GM18873 (cell line): ENCODE results near the gene MYO1B.
A peak's percentile ranks its signal among the peaks of the same experiment; 100 is the strongest.

Source experiments
- ATAC-seq: cut with Tn5 transposase; IDR thresholded peaks from one replicate; pipeline ENCODE4 v1.9.1; 2021; ENCODE audit warnings: mild to moderate bottlenecking, moderate library complexity, moderate number of reproducible peaks; ENCODE audit not compliant: unreplicated experiment, low FRiP score

The MYO1B gene

DNA sequence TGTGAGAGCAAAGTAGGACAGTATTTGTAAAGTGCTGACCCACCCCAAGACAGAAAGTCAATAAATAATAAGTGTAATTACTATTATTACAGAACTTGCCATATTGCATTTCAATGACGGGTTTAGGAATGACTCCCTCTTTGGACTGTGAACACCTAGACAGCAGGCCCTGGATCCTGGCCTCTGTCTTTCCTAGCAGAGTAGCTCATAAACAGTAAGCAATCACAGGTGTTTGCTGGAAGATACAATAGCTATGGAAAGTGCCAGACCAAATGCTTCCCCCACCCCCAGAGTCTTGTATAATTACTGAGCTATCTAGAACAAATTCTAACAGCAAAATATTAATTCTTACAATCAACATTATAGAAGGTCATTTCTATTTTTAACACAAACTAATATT is 20.1 kb upstream of the MYO1B start:
- ATAC-seq: no peak

DNA sequence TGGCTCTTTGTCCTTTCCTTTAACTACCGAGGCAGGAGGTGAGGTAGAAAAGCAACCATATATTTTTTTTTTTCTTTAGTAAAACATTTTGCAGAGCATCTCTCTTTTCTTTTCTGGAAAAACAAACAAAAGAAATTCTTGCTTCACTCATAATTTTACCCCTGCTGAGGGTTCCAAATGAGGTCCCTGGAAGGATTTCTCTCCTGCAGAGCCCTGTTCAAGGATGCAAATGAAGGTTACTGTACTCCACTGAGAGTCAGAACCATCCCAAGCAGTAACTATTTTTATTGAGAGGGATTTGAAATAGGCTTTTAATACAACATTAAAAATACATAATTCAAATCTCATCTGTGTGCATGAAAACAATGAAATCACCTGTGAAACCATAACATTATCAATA is 19.5 kb upstream of the MYO1B start:
- no peak for ATAC-seq

DNA sequence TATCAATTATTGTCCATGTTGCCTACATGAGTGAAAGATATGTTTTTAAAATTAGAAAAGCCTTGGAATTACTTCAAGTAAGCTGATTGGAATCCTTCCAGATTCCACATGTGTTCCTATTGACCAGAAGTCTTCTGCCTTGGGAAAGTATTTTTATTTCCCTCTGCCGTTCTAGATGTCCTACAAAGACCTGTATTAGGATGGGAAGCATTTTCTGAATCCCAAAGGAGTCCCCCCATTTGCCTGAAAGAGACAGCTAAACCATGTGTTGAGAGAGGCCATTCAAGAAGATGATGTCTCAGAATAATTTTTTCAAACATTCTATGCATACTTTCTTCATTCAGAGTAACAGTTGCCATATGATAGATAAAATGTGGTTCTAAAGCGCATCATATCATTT is 19.0 kb upstream of the MYO1B start:
- no peak for ATAC-seq

DNA sequence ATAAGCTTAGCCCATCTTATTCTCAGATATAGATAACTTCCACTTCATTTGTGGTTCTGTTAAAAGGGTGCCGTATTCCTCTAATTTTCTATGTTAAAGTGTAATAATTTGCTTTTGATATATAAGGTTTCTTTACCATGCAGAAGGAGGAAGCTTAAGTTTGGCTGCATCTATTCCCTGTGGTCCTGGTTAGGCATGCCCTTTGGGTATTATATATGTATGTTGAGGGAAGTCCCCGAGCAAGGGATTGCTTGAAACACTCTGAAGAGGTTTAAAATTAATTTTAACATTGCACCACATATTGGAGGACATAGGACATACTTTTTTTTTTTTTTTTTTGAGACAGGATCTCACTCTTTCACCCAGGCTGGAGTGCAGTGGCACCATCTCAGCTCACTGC is 16.9 kb upstream of the MYO1B start:
- ATAC-seq: no peak

DNA sequence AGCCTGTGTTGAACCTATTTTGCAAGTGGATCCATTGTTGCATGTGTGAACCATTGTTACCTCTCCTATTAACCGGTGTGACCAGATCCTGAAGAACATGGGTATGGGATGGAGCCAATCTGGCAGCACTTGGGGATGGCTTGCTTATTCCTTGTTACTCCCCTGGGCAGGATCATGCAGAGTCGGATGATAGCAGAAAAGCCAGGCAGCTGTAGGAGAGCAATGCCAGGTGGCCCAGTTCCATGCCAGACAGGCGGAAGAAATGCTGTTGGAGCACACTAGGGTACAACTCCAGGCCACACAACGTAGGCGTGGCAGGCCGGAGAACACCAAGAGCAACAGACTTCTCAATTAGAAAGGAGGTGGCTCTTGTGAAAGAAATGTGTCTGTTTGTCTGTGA is 16.3 kb upstream of the MYO1B start:
- no peak for ATAC-seq

DNA sequence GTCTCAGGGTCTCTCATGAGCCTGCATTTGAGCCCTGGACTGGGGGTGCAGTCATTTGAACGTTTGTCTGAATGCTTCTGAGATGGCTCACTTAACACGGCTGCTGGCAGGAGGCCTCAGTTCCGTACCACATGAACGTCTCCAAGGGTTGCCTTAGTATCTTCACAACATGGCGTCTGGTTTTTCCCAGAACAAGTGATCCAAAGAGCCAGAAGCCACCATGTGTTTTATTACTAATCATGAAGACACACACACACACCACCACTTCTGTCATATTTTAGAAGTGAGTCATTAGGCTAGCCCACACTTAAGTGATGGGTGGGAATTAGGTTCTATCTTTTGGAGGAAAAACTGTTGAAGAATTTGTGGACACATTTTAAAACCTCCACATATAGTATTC is 15.0 kb upstream of the MYO1B start:
- no peak for ATAC-seq

DNA sequence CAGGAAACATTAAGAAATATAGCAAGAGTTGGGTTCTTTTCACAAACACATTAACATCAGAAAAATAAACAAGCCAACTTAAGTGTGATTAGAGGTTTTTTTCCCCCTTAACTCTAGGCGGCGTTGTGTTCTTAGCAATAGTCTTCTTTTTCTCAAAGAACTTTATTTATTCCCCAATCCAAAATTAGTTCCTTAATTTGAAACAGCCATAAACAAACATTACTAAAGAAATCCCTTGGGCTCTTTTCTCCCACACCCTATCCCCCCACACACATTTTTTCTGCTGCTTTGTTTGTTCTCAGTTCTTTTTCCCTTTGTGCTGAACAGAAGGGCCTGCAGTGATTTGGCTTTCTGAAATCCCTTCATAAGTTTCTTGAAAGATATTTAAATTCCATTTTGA is 13.2 kb upstream of the MYO1B start:
- no peak for ATAC-seq

DNA sequence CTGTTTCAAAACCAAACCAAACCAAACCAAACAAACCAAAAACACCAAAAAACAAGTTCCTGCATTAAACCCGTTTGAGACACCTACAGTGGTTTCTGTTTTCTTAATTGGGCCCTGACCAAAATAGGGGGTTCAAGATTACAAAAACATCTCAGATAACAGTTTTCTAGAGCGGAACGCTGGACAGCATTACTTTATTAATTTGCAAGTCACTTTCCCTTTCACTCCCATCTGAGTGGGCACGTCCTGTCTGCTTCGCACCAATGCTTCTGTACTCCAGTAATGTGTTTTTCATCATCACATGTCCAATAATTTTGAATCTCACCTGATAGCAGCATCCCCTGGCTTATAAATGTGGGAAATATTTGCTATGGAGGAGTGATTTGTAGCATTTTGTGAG is 11.7 kb upstream of the MYO1B start:
- ATAC-seq: no peak

DNA sequence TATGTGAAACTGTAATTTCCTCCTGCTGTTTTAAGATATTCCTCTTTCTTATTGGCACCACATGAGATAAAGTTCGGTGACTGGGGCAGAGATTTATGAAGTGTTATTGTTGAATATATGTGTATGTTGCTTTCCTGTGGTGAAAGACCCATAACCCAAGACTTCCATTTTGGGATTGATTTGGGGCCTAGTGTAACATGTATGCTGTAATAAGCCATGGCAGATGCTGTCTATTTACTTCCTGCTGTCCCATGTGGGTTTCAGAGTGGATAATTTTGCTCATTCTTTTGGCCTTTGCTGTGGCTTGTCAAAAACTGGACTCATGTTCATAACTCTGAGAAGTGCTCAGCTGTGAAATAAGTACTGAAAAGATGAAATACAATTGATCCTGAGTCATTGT is 10.8 kb upstream of the MYO1B start:
- no peak for ATAC-seq

DNA sequence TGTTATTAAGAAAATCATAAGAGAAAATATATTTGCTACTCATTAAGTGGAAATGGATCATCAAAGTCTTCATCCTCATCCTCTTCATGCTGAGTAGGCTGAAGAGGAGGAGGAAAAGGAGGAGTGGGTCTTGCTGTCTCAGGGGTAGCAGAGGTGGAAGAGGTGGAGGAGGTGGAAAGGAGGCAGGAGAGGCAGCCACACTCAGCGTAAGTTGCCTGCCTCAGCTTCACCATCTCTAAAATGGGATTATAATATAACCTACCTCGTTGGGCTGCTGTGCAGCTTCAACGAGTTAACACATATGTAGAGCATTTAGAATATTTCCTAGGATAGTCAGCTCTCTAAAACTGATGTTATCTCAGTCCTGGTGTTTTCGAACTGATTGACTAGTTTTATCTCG is 4.3 kb upstream of the MYO1B start:
- ATAC-seq: no peak

DNA sequence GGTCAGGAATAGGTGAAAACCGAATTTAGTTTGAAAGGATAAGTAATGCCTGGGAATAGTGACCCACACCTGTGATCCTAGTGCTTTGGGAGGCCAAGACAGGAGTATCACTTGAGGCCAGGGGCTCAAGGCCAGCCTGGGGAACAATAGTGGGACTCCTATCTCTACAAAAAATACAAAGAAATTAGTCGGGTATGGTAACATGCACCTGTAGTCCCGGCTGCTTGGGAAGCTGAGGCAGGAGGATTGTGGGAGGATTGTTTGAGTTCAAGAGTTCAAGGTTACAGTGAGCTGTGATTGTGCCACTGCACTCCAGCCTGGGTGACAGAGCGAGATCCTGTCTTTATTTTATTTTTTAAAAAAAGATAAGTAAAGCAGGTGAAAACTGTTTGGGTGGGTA is 3.8 kb upstream of the MYO1B start:
- ATAC-seq: no peak

DNA sequence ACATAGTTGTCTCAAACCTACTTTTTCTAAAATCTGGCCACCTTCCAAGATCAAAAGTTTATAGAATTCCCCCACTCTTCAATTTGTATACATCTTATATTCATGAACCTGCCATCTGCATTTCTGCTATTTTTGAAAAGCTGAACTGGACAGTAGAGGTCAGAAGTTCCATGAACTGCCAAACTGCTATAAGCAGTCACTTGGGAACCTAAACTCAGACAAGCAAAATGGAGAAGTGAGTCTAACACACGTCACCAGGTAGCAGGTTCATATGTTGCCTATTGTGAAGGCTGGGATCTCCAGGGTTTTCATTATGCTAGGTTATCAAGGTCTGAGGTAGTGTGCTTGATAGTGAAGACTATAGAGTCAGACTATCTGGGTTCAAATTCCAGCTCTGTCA is 2.0 kb upstream of the MYO1B start:
- peak; percentile 30 for ATAC-seq

DNA sequence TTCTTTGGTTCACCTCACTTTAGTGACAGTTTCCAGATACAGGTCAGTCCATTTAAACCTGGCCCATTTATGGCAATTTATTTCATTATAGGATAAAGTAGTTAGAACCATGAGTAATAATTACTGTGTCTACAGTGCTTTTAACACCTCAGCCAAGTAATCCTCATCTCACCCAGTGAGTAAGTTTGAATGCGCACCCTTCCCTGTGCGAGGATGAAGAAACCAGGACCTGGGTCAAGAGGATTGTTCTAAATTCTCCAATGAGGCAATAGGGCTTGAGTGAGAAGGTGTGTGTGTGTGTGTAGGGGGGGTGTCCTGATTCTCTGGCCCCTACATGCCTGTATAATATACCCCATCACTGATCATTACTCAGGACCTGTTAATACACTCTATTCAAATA is 854 bp upstream of the MYO1B start:
- no peak for ATAC-seq

DNA sequence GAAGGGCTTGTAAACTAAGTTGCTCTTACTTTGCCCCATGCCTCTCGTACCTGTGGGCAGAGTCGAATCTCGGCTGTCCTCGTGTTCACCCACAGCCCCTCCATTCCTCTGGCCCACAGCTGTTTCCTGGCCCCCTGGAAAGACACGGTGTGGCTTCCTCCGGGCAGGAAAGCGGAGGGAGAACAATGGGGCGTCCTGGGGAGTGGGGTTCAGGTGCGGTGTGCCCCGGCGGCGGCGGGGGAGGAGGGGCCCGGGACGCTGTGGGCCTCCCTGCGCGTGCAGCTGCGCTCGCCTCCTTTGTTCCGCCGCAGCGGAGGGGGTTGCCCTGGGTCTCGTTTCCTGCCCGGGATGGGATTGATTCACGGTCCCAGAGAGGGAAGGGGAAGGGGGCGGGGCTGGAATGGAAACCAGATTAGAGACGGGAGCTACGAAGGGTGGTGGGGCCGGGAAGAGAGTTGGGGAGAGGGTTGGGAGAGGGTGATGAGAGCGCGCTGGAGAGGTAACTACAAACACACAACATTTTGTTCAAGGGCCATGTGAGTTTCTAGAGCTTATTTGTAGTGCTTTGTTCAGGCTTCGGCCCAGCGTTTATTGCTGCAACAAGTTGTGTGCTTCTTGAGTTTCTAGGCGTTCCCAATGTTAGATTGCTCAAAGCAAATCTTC is 796 bp downstream of the MYO1B start:
- ATAC-seq: peak; percentile 4

DNA sequence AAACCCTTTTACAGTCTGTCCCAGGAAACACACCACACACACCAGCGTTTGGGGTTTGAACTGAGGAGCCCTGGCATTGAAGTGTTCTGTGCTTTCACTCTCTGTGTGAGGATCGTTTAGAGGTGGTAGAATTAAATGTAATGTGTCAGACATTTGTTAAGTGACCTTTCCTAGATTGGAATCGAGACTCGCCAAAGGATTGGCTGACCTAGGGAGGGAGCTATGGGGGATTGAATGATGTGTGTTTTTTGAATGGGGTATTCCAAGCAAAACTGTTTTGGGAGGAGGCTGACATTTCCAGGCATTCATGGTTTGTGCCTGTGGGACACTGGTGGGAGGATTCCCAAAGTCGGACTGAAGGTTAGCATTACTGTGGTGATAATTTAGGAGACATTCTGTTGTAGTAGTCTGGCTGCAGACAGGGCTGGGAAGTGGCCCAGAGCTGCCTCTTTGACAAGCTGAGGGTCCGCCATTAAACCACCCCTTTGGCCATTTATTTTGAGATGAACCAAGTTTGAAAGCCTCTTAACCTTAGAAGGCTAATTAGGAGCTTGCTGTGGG is 1.7 kb downstream of the MYO1B start:
- ATAC-seq: no peak

DNA sequence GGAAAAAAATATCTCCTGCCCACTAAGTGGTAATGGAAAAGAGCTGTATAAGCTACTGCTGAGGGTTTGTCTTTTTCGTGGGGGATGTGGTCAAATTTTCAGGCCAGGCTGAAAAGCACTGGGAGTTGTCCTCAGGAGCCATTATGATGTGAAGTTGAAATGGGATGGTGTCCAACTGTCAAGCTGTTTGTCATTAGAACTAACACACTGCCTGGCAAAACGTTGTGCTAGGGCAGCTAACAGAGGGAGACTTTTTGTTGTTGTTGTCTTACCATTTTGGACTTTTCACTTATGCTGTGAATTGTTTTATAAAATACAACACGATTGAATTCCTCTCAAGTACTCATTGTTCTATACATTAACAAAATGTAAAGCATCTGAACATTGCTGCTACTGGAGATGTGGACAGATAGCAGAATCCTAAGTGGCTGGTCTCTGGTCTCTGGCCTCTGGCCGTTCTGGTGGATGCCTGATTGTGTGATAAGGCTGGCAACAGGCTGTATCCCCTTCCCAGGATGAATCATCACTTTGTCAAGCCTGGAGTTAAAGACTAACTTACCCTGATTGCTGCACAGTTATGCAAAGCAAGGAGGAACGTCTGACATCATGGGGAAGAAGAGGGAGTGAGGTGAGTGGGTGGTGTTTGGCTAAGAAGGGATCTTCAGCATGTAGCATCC is 2.3 kb downstream of the MYO1B start:
- ATAC-seq: peak; percentile 70

DNA sequence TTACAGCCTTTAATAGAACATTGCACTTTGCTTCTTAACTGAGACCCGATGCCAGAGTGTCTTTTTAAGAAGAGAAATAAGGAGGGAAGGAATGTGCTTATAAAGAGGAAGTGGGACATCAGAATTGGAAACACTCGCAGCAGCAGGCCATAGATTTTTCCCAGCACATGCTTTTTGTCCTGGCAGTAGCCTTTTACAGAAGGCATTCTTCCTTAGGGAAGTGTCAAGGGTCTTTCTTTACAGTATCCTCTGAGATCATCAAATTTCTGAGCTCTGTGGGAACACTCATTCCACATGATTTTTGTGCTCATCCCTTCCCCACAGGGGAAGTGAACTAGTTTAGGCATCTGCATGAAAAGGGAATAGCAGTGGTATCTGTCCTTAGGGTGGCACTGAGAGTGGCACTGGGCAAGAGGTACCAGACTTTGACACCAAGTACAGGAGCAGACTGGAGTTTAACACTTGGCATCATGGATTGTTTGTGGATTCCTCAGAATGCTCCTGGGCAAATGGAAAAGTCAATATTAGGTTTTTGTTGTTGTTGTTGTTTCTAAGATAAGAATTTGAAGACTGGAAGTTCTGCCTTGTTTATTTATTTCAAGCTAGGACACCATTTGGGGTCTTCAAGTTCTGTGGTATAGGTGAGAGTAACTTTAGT is 4.1 kb downstream of the MYO1B start:
- no peak for ATAC-seq

DNA sequence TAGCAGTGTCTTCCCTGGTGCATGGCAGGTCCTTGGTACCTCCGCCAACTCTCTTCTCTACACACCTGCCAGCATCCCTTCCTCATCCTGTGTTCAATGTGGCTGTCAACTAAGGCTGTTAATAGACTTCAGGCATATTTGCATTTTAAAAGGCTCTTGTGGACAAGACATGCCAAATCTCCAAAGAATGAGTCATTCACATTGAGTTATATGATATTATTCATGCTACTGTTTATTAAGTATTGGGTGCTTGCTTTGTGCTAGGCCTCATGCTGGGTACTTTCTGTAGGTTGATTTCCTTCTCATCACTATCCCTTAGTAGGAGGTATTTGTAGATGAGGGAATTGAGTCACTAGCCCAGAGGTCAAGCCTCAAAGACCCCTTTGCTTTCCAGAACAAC is 5.2 kb downstream of the MYO1B start:
- no peak for ATAC-seq

DNA sequence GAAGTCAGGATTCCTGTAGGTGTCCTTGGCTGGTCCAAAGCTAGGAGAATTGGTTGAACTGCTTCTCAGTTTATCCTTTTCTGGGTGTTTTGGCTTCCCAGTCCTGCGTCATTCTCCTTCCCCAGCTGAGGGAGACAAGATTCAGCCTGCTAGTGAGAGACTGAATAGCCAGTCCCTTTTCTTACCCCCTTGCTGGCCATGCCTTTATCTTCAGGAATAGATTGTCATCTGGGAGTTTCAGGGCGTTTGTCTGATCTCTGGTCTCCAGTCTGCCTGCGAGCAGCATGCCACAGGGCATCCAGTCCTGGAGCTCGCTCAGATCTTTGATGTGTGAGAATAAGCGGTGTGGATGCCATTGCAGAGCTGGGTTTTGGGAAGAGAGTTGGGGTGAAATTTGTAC is 5.8 kb downstream of the MYO1B start:
- no peak for ATAC-seq

DNA sequence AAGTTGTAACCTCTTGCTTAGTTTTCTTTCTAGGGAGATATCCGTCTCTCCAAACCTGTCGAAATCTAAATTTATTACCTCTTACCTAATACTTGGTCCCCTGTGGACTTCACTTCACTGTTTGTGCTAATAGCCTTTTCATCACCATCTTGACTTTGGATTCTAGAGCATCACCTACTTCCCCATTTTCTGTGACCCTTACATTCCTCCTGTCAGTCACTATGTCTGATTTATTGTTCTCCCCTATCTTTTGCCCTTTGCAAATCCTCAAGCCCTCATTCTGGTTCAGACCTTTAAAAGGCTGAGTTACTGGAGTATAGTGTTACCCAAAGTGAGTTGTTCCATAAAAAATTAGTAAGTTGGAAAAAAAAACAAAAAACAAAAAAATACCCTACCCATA is 7.5 kb downstream of the MYO1B start:
- ATAC-seq: no peak

DNA sequence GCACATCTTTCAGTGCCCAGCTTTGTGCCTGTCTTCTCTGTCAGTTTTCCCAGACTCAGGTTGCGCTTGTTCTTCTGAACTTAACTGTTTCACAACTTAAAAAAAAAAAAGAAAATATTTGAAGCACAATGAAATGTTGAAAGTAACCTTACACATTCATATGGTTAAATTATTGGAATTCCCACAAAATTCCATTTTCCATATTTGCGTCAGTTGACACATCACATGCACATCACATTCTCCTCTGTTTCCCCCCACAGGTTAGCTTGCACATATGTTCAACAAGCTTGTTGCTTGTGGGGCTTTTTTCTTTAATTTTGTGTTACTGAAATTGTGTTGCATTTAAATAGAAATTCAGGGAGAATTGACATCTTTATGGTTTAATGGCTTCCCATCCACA is 8.3 kb downstream of the MYO1B start:
- ATAC-seq: no peak

DNA sequence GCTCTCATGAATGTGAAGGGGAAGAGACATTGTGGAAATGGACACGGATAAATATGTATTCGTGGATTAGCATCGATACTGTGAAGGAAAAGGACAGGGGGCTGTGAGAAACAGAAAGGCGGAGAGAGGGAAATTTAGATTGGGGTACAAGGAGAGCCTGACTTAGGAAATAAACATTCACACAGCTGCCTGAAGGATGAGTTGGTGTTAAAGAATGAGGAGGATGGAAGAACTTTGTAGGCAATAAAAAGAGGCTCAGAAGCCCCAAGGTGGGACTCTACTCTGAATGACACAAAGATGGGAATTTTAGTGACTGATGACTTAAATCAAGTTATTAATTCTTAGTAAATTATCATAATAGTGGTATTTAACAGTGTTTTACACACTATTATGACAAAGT is 10.1 kb downstream of the MYO1B start:
- no peak for ATAC-seq
